ENCODE measurements around the gene ASB2. TPM values are rescaled to one million over a fixed set of nuclear protein-coding genes. Genes with fewer than 3 reads are reported as not detected.

The ASB2 gene
- total RNA-seq, 1 experiment from 2014 or later, result not detected

Small RNA genes lying within 50 kb of the gene (microRNA-seq; reads per million reads assigned to microRNA genes)
- not detected for gene MIR4506 (ENCODE audit: borderline number of aligned reads)

Other genes with a start within 250 kb of the ASB2 start
- 1.5 TPM for gene PRIMA1, start 188.1 kb downstream of the ASB2 start, total RNA-seq (2021; ENCODE audit: unreplicated experiment)
- gene FAM181A, start 49.2 kb downstream of the ASB2 start, total RNA-seq (2021; ENCODE audit: unreplicated experiment), result not detected
- gene CCDC197, start 20.7 kb upstream of the ASB2 start, total RNA-seq (2021; ENCODE audit: unreplicated experiment), result not detected
- 6.6 TPM for gene OTUB2, start 49.8 kb upstream of the ASB2 start, total RNA-seq (2021; ENCODE audit: unreplicated experiment)
- gene DDX24, start 104.6 kb upstream of the ASB2 start, total RNA-seq (2021; ENCODE audit: unreplicated experiment), result 169 TPM
- gene IFI27L1, start 104.7 kb upstream of the ASB2 start, total RNA-seq (2021; ENCODE audit: unreplicated experiment), result 26.0 TPM
- 3.8 TPM for gene IFI27, start 134.2 kb upstream of the ASB2 start, total RNA-seq (2021; ENCODE audit: unreplicated experiment)
- gene IFI27L2, start 153.0 kb upstream of the ASB2 start, total RNA-seq (2021; ENCODE audit: unreplicated experiment), result 42.9 TPM
- 5.5 TPM for gene PPP4R4, start 197.8 kb upstream of the ASB2 start, total RNA-seq (2021; ENCODE audit: unreplicated experiment)

All from HCT116 (cell line).